HFFc6 (cell line): Measurements from ENCODE around the gene OR13C4. TPM values are rescaled to one million over a fixed set of nuclear protein-coding genes. Genes with fewer than 3 reads are reported as not detected.

ENCODE experiments used
- DNase-seq: peaks from one replicate; pipeline ENCODE4 v3.0.0-alpha.2; 2018
- H3K27ac Mint-ChIP-seq: 2 replicates; pipeline ENCODE4 v1.8.0; 2020; ENCODE audit warnings: mild to moderate bottlenecking, mixed read lengths
- H3K27me3 Mint-ChIP-seq: 2 replicates; pipeline ENCODE4 v1.8.0; 2021; ENCODE audit warnings: mild to moderate bottlenecking, moderate library complexity, mixed read lengths; ENCODE audit not compliant: insufficient read depth
- H3K36me3 Mint-ChIP-seq: 2 replicates; pipeline ENCODE4 v1.8.0; 2021; ENCODE audit warnings: low read depth, mixed read lengths
- H3K4me1 Mint-ChIP-seq: 2 replicates; pipeline ENCODE4 v1.8.0; 2020; ENCODE audit warnings: low read depth, mixed read lengths
- H3K4me3 Mint-ChIP-seq: 2 replicates; pipeline ENCODE4 v1.8.0; 2020; ENCODE audit warnings: mild to moderate bottlenecking, moderate library complexity, mixed read lengths
- H3K9me3 Mint-ChIP-seq: 2 replicates; pipeline ENCODE4 v1.8.0; 2020; ENCODE audit warnings: mild to moderate bottlenecking, mixed read lengths
- total RNA-seq, 6 experiments: library from RNA; stranded (reverse); fragmentation: NEBNext Ultra II Directional; extraction: Animal tissue kit (Norgen Biotek cat#: 25700); gene quantifications; 2 replicates in 1 of 6; 3 replicates in 5 of 6; pipeline ENCODE4 v1.2.3, GENCODE V29; 2021
- TF ChIP-seq, protein P1 (sequence below): fragments of 200-600 bp; sonication (generic); IDR thresholded peaks from 2 replicates; pipeline ENCODE4 v1.5.0; 2021; ENCODE audit warnings: antibody characterized with exemption, mild to moderate bottlenecking

OR13C4 gene
- total RNA-seq, 6 experiments from 2014 or later = not detected

DNA sequence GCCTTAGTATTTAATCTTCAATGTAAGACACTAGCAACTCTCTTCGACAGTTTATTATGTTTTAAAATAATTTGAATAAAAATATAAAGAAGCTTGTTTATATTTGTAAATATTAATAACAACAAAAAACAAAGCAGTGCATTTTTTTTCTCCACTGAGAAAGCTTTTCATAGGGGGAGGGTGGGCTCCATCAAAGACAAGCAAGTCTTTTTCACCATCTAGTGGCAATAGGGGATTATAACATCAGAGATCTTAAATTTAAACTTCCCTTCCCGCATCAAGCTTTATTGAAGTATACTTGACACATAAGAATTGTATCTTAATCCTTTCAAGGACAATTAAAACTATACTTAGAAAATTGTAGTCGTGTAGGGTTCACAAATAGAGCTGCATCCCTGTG lies 32.2 kb downstream of the OR13C4 start:
- Mint-ChIP-seq H3K4me3 (no peak overlapping the region), H3K27ac (no peak overlapping the region), H3K4me1 (no peaks in the 10 kb centered on the region), H3K9me3 (peaks cover 18% of the 10 kb centered on the region), H3K27me3 (no peaks in the 10 kb centered on the region; the same call in 1 of the 2 replicates), H3K36me3 (no peaks in the 10 kb centered on the region)
- TF ChIP-seq, protein P1, sequence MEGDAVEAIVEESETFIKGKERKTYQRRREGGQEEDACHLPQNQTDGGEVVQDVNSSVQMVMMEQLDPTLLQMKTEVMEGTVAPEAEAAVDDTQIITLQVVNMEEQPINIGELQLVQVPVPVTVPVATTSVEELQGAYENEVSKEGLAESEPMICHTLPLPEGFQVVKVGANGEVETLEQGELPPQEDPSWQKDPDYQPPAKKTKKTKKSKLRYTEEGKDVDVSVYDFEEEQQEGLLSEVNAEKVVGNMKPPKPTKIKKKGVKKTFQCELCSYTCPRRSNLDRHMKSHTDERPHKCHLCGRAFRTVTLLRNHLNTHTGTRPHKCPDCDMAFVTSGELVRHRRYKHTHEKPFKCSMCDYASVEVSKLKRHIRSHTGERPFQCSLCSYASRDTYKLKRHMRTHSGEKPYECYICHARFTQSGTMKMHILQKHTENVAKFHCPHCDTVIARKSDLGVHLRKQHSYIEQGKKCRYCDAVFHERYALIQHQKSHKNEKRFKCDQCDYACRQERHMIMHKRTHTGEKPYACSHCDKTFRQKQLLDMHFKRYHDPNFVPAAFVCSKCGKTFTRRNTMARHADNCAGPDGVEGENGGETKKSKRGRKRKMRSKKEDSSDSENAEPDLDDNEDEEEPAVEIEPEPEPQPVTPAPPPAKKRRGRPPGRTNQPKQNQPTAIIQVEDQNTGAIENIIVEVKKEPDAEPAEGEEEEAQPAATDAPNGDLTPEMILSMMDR = no peak
- DNase-seq = no peak

DNA sequence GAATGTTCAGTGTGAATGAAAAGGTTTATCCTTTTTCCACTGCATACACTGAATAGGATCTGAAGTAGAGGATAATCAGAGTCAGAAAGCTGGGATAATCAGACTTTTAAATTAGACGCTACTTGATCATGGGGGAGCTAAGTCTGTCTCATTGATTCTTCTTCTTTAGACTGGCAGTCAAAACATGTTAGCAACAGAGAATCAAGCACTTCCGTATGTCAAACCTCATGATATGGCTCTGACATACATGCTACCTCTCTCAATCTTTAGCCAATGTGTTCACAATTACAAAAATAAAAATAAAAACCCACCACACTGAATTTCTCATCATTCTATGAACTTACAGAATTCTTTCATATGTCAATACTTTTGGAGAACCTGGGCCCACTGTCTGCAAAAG lies 42.0 kb downstream of the OR13C4 start:
- Mint-ChIP-seq H3K4me1 (no peaks in the 10 kb centered on the region), H3K9me3 (peaks cover 15% of the 10 kb centered on the region), H3K4me3 (no peak overlapping the region), H3K27me3 (no peaks in the 10 kb centered on the region), H3K27ac (no peak overlapping the region), H3K36me3 (no peaks in the 10 kb centered on the region)
- TF ChIP-seq, protein P1 = no peak
- no peak for DNase-seq

DNA sequence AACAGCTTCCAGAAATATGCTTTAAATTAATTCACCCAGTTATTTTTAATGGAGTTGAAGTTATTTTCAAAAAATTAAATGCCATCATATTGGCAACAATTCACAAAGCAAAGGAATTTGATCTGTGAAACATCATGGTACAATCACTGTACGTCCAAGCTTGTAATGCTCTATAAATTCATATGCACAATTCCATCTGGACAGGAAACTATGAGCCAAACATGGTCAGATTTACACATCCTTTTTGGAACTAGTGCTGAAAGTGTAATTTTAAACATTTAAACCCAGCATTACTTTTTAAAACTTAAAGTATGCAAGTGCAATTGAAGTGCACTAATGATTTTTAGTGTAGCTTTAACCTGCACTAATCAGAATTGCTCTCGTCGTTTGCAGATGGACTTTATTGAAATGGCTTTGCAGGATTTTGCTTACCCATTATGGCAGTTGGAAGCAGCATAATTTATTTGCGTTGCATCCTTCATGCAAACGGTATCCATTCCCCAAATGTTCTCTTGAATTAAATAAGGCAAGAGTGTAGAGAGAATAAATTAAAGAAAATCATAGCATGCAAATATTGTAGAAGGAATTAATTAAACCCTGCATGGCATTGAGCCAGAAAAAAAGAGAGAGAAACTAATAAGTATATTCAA lies 44.0 kb downstream of the OR13C4 start:
- Mint-ChIP-seq H3K27me3 (no peaks in the 10 kb centered on the region), H3K36me3 (no peaks in the 10 kb centered on the region), H3K4me1 (no peaks in the 10 kb centered on the region), H3K4me3 (no peak overlapping the region), H3K9me3 (peaks cover 21% of the 10 kb centered on the region), H3K27ac (no peak overlapping the region)
- TF ChIP-seq, protein P1 = no peak
- DNase-seq = no peak

Other genes starting within 250 kb of the OR13C4 start
- not detected for gene OR13F1, start 22.9 kb downstream of the OR13C4 start, total RNA-seq
- not detected for gene OR13C3, start 9.6 kb upstream of the OR13C4 start, total RNA-seq
- not detected for gene OR13C8, start 42.0 kb upstream of the OR13C4 start, total RNA-seq
- not detected for gene OR13C5, start 72.2 kb upstream of the OR13C4 start, total RNA-seq
- not detected for gene OR13C2, start 78.4 kb upstream of the OR13C4 start, total RNA-seq
- not detected for gene OR13C9, start 91.0 kb upstream of the OR13C4 start, total RNA-seq
- not detected for gene OR13D1, start 167.3 kb upstream of the OR13C4 start, total RNA-seq
- 10 to 100 TPM; 11.5 to 17.0 (median 14.6) TPM for gene NIPSNAP3A, start 220.5 kb upstream of the OR13C4 start, total RNA-seq
- under 1 TPM; 0.19 to 0.68 (median 0.40) TPM for gene NIPSNAP3B, start 236.9 kb upstream of the OR13C4 start, total RNA-seq